Hypothalamus (tissue), 51 donors: Measurements from ENCODE around the gene PHLPP1.
"Not testable (repeated sequence)": the region's sequence is repeated elsewhere in the genome, so short reads cannot be mapped to it uniquely, and the experiment has no call there.

ENCODE experiments used
- DNase-seq, 51 donors: peaks; one replicate each; lab custom pipeline; 2025; lab: John Stamatoyannopoulos, UW

The PHLPP1 gene

DNA sequence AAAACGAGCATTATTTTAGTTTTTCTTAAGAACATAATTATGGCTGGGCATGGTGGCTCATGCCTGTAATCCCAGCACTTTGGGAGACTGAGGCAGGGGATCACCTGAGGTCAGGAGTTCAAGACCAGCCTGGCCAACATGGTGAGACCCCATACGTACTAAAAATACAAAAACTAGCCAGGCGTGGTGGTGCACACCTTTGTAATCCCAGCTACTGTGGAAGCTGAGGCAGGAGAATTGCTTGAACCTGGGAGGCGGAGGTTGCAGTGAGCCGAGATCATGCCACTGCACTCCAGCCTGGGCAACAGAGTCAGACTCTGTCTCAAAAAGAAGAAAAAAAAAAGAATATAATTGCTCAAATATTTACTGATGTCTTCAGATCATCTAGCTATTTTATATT, 25.3 kb downstream of the PHLPP1 start:
- not testable (repeated sequence) for DNase-seq

DNA sequence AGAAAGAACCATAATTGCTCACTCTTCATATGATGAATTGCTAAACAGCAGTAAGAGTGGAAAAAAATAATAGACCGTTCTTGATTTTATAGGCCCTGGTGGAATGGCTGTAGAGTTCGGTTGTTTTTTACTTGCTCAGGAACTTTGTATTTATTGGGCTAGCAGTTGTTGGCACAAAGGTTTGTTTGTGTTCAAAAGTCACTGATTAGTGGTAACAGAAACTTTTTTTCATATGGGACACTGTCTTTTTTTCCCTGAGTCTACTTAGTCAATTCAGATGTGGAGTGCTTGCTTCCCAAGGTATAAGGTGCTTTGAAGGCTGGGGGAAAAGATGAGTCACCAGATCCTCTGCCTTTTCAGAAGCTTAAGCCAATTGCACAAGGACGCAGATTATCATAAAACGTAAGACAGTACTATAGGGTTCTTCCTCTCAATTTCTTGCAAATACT, 25.8 kb downstream of the PHLPP1 start:
- DNase-seq: peak in 1 of 51 donors; percentile 8

DNA sequence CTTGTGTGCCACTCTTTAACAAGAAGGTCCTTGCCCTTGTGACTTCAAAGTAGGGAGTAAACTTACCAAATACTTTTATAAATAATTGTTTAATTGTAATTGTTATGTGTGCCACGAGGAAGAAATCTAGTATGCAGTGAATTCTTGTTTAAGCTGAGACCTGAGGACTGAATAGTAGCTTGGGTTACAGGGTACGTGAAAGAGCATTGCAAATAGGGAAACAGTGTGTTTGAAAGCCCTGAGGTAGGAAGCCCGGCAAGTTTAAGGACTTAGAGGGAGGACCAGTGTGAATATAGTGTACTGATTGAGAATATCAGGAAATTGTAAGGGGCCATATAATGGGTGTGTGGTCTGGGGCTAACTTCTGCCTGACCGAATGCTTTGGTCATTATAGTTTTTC, 26.2 kb downstream of the PHLPP1 start:
- DNase-seq: no peak

DNA sequence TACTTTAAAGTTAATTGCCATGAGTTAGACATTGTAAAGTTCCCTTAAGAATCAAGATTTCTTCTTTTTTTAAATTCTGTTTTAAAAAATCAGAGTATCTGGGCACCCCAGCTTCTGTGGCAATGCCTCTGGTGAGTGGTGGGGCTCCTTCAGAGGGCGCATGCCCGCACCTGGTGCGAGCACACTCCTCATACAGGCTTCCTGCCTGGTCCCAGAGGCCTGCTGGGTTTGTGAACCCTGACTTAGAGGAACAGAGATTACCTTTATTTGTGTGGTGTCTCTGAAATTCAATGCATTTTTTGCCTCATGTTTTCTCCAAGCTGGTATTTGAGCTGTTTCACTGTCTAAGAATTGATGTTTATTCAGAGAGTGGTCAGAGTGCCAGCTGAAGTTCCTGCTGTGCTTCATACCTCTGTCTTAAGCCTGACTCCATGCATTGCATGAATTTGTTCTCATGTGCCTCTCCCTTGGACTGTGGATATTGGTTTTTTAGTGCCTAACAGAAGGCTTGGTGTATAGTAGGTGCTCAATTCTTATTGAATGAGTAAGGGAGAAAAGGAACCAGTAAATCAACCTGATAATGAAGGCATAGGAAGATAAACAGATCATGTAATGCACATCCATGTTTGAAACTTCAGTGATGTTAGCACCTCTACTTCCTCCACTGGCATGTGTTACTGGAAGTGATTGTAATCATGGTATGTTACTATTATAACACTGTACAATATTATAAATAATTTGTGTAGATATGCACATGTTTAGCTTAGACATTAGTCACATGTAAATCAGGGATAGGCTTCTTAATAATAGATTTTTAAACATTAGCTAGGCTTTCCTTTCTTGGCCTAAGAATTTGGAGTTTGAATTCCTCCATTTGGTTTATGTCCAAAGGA, 29.0 kb downstream of the PHLPP1 start:
- DNase-seq: no peak

DNA sequence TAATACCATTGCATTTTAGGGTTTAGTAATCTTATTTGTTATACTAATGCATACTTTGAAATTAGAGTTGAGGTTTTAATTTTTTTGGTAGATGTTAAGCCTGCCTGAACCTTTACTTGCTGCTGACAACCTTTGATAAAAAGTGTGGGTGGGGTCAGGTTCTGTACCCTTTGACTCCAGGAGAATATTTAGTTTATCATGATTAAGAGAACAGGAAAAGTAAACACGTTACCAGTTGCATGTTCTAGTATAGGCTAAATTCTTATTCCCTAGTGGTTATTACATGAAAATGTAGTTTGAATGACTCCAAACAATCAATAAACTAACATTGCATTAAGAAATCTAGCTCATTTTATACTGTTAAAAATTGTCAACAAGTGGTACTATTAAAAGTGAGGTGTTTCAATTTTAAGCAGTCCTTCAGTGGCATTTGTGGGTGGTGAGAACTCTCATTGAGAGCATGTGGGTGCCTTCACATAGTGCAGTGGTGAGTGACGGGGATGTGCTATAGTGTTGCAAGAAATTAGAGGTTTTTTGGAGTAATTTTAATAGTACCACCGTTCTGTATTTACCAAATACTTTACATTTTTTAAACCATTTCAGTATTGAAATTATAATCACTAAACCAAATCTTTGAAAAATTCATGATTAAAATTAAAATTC, 29.9 kb downstream of the PHLPP1 start:
- no peak for DNase-seq

DNA sequence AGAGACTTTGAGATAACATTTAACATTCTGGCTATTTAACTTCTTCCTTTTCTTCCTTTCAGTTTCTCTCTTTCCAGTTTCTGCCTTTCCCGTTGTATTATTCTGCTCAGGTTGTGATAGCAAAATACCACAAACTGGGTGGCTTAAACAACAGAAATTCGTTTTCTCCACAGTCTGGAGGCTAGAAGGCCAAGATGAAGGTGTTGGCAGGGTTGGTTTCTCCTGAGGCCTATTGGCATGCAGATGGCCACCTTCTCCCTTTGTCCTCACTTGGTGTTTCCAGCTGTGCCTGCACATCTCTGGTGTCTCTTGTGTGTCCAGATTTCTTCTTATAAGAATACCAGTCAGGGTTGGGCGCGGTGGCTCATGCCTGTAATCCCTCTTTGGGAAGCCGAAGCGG, 34.0 kb downstream of the PHLPP1 start:
- no peak for DNase-seq

DNA sequence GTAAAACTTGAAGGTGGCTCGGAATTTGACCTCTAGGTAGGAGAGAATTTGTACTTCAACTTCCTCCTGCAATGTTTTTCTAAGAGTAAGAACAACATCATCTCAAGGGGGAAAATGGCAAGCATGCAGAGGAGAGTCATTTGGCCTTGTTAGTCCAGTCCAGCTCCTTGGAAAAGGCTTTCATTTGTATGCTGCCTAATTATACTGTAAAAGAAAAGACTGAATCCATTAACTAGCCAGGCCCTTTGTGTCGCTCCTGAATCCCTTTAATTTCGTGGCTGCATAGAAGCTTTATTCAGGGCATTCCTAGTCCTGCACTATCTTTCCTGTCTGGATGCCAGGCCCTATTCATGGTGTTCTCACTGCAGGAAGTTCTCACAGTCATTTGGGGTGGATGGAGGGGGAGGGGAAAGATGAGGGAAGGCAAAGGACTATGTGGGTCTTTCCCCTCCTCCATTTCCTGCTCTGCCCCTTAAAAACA, 36.0 kb downstream of the PHLPP1 start:
- DNase-seq: peak in 28 of 51 donors; percentile 4 to 78 (median 42)

DNA sequence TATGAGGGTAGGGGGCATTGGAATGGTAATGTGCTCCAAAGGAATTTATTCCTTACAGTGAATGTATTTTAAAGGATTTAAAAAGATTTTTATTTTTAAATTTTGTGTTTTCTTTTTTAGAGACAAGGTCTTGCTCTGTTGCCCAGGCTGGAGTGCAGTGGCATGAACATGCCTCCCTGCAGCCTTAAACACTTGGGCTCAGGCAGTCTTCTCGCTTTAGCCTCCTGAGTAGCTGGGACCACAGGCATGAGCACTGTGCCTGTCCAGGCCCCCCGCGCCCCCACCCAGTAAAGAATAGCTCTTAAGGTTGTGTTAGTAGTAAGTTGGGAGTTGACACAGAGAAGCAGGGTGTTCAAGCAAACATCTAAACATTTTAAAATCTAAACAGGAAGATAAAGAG, 36.6 kb downstream of the PHLPP1 start:
- no peak for DNase-seq

GRCh38 chr18:62754026-62754425, 38.7 kb downstream of the PHLPP1 start:
- DNase-seq: no peak

DNA sequence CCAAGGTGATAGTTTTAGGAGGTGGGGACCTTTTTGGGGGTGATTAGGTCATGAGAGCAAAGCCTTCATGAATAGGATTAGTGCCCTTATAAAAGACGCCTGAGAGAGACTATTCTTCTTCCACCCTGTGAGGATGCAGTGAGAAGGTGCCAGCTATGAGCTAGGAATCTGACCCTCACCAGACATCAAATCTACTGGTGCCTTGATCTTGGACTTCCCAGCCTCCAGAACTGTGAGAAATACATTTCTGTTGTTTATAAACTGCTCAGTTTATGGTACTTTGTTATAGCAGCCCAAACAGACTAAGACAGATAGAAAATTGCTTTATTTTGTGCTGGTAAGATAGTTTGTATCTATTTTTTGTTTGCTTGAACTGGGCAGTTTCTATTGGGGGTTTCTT, 40.1 kb downstream of the PHLPP1 start:
- DNase-seq: no peak

- DNase-seq: no peak
Observed at GRCh38 chr18:62755946-62756345, 40.6 kb downstream of the PHLPP1 start.

DNA sequence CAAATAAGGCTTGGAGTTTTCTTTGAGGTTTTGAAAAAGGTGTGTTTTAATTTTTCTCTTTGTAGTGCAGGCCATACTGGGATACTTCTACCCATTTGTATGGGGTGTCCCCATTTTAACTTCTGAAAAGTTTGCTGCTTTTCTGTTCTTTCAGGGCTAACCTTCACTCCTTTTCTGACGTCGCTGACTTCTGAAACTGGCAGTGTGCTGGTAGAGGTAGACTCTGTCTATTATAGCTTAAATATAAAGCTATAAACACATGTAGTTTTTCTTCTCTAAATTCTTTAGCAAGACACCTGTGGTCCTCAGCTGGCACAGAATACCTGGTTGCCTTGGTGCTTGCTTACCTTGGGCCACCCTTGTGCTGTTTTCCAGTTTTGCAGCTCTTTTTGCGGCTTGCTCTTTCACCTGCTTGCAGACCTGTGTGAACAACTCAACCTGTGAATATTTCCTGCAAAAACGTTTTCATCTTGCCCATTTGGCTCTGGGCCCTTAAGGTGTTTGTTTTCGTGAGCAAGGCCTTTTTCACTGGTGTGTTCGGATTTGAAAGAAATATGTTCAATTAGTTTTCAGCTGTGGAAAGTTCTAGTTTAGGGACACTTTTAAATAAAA, 42.2 kb downstream of the PHLPP1 start:
- no peak for DNase-seq

GRCh38 chr18:62758591-62758990, 43.2 kb downstream of the PHLPP1 start:
- DNase-seq: no peak

DNA sequence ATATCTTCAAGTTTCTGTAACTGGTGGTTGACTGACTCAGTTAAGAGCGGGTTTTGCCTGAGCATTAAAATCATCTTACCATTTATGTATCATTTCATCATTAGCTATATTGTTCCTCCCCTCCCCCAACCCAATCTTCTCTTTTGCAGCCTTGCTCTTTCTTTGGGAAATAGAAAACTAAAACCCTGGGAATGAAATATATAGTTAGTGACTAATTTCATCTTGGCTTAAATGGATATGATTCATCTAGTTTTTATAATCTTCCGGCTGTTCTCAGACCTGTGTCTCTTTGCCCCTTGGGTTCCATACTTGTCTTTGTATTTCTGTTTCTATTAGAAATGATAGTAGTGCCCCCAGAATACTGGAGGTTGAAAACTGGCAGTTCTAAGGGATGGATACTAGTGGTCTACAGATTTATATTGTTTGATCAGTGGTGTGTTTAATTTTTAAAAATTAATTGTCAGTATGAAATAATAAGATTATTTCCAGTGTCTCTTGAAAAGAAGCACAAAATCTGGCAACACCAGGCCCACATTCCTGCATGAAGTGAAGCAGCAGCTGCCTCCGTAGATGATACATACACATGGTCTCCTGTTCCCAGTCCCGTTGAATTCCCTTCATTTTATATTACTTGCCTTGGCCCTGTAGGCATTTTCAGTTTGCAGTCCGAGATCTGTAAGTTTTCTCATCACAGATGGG, 44.5 kb downstream of the PHLPP1 start:
- no peak for DNase-seq

- DNase-seq: no peak
Observed at GRCh38 chr18:62760403-62760734, 45.0 kb downstream of the PHLPP1 start.

- DNase-seq: no peak
Observed at GRCh38 chr18:62763101-62763521, 47.8 kb downstream of the PHLPP1 start.

GRCh38 chr18:62766266-62766665, 50.9 kb downstream of the PHLPP1 start:
- DNase-seq: no peak

DNA sequence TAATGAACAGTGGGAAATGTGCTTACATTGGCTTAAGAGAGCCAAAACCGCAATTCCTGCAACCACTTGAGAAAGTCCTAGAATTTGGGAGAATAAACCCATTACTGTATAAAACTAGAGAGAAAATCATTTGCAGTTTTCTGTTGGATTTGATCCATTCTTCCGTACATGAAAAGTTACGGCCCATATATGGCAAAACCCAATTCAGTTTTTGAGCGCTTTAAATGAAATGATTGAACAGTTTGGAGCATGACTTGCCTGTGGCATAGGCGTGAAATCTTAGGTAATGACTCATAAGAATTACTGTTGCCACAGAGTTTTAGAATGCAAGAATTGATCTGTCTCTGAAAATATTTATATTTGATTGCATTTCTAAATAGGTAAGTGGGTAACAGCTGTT, 52.0 kb downstream of the PHLPP1 start:
- DNase-seq: no peak

- DNase-seq: no peak
Observed at GRCh38 chr18:62767836-62768557, 52.7 kb downstream of the PHLPP1 start.

GRCh38 chr18:62768558-62768943, 53.2 kb downstream of the PHLPP1 start:
- DNase-seq: no peak
